ENCODE measurements around the gene CHRND.
A peak's percentile ranks its signal among the peaks of the same experiment; 100 is the strongest.

The CHRND gene

DNA sequence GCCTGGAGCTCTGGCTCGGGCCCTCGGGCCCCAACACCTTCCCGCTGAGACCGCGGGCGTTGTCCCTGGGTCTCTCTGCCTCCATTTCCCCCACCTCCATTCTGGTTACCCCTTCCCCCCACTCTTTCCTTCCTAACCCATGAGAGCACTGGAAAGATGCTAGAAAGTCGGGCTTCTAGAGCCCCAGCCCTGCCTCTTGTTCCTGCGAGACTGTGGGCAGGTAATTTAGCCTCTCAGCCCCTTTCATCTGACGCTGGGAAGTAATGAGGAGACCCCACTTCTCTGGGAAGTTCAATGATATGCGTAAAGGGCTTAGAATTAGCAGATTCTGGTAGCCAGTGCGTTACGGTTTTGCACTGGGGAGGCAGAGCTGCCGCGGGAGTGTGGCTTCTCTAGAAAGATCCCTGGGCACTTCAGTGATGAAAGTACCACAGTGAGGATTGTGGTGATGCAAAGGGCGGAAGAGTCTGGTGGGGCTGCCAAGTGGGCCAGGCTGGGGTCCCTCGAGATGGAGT lies 22.1 kb upstream of the CHRND start:
- DNase-seq (ENCODE audit: low read depth): no peak

DNA sequence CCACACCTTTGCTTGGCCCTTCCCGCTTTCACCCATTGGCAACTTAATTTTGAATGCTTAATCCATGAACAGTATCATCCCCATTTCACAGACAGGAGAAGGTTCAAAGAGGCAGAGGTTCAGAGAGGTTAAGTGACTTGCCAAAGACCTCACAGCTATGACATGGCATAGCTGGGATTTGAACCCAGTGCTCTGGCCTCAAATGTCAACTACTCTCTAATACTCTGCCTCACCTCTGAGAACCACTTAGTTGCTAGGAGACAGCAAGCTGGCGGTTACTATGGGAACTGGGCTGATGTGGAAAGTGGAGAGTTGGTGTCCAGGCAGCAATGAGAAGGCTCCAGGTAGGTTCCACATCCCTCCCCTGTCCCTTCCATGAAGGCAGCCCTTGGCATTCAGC lies 21.5 kb upstream of the CHRND start:
- DNase-seq (ENCODE audit: low read depth): no peak

DNA sequence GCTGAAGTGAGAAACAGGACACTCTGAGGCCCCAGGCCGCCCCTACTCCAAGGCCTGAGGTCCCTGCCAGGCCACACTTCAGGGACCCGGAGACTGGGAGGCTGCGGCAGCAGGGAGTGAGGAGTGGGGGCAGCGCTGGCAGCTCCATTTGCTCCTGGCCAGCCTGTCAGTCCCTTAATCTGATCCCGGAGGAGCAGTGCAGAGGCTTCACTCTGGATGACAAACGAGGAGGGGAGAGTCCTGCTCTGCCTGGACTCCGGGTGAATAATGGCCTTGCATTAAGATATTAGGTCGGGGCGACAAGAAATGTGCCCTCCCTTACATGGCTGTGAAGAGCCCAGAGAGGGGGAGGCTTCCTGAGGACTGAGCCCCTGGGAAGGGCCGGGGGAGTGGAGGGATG lies 20.1 kb upstream of the CHRND start:
- DNase-seq (ENCODE audit: low read depth): no peak

DNA sequence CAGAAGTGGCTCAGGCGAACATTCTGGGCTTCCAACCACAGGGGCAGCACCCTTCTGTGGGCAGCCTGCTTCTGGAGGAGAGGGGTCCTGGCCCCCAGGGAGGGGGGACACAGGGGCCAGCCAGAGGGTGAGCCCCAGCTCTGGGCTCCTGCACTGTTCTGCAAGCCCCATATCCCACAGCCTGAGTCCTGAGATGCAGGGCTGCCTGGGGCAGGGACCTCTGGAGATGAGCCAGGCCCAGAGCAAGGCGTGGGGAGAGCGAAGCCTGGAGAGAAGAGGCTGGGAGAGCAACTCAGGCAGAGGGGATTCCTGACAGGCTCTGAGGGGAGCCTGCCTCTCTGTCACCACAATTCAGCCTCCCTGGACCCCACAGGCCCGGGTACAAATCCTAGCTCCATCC lies 19.3 kb upstream of the CHRND start:
- DNase-seq (ENCODE audit: low read depth): no peak

DNA sequence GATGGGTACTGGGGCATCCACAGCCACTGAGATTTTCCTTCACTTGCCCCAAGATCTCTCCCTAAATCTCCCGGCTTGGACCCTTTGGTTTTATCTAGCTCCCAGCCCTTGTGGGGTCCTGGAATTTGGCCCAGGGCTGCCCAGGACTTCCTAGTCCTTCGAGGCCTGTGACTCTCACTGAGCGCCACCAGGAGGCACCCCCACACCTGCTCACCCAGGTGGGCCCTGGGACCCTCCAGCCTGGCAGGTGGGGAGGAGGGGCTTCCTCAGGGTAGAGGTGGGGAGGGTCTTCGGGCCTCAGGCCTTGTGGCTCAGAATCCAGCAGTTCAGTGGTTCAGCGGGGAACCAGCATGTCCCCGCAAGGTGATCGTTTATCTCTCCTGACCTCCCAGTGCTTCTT lies 17.7 kb upstream of the CHRND start:
- DNase-seq (ENCODE audit: low read depth): no peak

DNA sequence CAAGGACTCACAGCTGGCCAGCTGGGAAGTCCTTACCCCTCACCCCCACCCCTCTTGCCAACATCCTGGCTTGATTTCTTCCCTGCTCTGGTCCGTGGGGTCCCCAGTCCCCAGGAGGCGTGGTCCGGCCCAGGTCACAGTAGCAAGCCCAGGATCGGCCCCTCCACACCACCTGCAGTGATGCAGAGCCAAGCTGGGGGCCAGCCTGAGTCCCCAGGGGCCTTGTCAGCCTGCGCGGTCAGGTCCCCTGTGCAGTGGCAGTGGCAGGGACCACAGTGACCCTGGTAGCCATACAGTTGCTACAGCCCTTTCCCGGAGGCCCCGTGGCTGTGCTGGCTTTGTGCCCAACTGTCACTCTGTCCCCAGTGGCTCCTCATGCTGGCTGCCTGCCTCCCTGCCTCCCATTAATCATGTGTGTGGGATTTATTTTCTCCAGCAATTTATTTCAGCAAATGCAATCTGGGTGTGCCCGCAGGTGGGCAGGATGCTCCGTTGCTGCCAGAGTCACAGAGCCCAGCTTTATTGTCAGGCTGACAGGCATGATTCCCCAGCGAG lies 14.5 kb upstream of the CHRND start:
- no peak for DNase-seq (ENCODE audit: low read depth)

DNA sequence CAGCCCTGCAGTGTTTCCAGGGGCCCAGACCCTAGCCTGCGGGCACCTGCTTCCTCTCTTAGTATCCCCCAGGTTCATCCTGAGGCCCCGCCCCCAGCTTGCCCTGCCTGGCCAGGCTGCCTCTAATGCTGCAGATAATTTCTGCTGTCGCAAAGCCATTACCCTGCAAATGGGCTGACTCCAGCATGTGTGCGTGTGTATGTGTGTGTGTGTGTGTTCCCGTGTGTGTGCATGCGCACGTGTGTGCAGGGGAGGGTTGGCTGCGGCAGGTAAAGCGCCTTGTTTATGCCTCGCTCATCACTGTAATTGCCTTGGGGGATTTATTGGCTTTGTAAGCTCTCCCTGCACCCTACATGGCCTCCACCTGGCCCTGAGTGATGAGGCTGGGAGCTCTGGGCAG lies 13.4 kb upstream of the CHRND start:
- no peak for DNase-seq (ENCODE audit: low read depth)

DNA sequence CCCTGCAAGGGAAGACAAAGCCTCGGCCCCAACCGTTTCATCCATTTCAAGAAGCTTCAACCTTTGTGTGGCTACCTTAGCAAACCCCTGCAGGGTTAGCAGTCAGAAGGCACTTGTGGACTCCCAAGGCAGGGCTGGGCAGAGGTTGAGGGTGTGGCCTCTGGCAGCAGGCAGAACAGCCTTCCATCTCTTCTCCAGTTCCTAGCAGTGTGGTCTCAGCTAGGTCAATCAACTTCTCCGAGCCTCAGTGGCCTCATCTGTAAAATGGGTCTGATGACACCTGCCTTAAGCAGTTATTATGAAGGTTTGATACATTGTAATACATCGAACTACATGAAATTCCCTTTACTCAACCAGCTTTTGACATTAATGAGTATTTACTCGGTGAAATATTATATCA lies 12.6 kb upstream of the CHRND start:
- DNase-seq (ENCODE audit: low read depth): no peak

DNA sequence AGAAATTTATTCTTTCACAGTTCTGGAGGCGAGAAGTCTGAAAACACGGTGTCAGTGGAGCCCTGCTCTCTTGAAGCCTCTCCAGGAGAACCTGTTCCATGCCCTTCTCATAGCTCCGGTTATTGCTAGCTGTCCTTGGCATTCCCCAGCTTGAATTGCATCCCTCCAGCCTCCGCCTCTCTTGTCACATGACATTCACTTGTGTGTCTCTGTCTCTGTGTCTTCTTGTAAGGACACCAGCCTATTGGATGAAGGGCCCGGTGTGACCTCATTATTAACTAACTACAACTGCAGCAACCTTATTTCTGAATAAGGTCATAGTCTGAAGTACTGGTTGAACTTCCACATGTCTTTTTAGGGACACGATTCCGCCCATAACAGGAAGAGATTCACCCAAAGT lies 10.3 kb upstream of the CHRND start:
- no peak for DNase-seq (ENCODE audit: low read depth)

DNA sequence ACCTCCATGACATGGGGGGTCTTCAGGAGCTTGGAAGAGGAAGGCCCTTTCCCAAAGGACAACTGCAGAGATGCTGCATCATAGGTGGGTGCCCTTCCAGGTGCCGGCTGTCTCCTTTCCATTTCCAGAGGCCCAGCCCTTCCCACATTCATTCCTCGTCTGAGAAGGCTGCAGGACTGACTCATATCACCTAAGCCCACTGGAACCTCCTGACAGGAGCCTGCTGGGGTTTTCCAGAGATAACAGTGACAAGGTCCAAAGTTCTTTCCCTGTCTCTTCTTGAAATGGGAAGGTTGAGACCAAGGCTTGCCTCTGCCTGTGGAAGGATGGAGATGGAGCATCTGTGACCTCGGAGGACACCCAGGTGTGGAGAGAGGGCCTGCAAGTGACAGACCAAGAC lies 9.4 kb upstream of the CHRND start:
- DNase-seq (ENCODE audit: low read depth): no peak

DNA sequence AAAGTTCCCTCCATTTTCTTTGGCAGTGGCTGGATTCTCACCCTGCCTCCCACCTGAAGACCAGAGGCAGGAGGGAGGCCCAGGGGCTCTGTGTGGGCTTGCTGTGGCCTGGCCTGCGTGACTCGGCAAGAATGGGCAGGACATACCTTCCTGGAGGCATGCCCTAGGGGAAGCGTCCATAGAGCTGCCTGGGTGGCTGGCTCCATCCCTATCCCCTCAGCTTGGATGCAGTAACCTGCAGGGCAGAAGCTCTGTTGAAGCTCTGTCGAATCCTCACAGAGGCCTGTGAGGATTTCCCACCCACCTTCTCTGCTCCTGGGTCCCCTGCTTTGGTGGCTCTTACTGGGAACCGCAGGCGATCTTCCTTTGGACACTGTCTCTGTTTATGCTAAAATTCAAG lies 7.1 kb upstream of the CHRND start:
- DNase-seq (ENCODE audit: low read depth): no peak

DNA sequence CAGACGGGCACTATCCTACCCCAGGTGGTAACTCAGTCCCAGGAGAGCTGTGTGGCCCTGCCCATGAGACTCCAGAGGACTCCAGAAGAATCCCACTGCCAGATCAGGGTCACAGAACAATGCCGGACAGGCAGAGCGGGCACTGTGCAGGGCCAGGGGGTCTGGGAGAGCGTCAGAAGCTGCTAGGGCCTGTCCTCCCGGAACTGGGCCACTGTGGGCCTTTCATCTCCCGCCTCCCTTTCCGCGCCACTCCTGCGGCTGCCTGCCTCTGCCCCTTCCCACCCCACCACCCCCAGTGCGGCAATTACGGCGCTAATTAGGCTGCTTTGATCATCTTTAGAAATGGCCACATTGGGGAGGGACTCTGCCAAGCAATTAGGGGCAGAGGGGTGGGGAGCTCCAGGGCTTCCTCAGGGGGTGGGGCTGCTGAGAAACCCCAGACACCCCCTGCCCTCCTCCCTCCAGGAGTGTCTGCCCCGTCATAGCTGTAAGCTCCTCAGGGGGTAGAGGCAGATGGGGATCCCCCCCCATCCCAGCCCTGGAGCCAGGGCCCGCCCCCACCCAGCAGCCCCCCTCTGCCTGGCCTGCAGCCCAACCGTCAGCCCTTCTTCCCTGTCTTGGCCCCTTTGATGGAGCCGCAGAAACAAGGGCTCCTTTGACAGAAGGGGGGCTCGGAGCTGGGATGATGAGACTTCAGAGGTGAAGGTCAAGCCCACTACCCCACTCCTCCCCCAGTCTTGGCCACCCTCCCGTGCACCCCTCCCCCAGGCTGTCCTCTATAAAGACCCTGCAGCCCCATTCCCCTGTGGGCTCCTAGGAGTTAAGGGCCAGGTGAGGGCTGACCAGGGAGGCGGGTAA lies 6.2 kb upstream of the CHRND start, which contains the start of gene PRSS56:
TSS of gene PRSS56 (plus strand) at position 808 of the 858 bp plus-strand sequence. CDS start 211 bp downstream, outside the sequence.
- no peak for DNase-seq (ENCODE audit: low read depth)

DNA sequence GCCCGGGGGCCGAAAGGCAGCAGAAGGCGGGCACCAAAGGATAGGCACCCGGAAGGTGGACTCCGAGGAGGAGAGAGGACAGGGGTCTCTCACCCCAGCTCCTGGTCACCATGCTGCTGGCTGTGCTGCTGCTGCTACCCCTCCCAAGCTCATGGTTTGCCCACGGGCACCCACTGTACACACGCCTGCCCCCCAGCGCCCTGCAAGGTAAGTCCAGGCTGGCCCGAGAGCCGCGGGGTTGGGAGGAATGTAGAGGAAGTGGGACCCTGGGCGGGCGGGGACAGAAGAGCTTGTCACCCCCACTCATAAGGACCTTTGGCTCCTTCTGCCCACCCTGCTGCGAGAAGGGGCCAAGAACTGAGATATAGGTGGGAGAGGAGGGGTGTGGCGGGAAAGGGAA lies 5.5 kb upstream of the CHRND start:
- DNase-seq (ENCODE audit: low read depth): no peak

DNA sequence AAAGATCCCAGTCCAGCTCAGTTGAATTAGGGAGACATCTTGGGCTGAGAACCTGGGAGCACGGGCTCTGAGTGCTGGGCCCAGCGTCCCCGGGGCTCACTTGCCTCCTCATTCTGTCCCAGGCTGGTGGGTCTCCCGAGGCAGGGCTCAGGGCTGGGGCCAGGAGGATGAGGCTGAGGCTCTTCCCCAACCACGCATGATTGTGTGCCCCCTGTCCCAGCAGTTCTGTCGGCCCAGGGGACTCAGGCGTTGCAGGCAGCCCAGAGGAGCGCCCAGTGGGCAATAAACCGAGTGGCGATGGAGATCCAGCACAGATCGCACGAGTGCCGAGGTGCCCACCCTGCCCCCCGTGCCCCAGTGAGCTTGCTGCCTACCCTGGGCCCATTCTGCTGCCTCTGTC lies 4.9 kb upstream of the CHRND start:
- DNase-seq (ENCODE audit: low read depth): no peak

DNA sequence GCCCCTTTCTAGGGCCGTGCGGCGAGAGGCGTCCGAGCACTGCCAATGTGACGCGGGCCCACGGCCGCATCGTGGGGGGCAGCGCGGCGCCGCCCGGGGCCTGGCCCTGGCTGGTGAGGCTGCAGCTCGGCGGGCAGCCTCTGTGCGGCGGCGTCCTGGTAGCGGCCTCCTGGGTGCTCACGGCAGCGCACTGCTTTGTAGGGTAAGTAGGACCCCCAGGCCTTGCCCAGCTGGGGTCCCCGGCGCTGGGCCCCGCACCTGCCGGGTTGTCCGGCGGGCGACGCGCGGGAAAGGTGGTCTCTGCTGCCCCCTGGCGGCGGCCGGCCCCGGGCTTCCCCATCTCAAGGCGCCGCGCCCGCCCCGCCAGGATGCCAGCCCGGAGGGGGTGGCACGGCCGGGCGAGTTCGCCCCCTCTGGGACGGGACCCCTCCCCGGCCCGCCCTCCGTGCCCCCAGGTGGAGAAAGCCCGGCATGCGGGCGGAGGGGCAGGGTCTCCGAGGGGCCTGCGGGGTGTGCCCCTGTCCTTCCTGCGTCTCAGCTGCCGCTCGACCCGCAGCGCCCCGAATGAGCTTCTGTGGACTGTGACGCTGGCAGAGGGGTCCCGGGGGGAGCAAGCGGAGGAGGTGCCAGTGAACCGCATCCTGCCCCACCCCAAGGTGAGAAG lies 3.9 kb upstream of the CHRND start:
- peak; percentile 53 for DNase-seq (ENCODE audit: low read depth)

DNA sequence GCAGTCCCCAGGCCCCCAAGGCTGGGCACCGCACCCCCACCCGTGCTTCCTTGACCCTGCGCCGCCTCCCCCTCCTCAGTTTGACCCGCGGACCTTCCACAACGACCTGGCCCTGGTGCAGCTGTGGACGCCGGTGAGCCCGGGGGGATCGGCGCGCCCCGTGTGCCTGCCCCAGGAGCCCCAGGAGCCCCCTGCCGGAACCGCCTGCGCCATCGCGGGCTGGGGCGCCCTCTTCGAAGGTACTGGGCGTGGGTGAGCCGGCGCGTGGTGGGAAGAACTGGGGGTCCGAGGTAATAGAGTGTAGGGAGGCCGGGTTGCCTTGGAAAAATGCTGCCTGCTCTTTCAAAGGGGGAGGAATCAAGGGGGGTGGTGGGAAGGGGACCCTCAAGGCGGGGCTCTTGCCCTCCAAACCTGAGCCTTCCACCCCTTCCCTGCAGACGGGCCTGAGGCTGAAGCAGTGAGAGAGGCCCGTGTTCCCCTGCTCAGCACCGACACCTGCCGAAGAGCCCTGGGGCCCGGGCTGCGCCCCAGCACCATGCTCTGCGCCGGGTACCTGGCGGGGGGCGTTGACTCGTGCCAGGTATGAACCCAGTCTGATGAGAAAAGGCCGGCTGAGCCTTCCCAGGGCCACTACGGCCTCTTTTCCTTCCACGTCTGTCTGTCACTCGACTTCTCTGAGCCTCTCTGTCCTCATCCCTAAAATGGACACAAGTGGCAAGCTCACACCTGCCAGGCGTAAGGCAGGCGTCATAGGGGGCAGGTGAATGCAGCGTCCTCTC lies 3.1 kb upstream of the CHRND start:
- DNase-seq (ENCODE audit: low read depth): no peak

DNA sequence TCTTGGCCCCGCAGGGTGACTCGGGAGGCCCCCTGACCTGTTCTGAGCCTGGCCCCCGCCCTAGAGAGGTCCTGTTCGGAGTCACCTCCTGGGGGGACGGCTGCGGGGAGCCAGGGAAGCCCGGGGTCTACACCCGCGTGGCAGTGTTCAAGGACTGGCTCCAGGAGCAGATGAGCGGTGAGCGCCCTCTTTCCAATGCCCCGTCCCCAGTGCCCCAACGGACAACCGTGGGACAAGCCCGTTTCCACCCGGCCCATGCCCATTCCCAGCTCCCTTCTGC lies 2.6 kb upstream of the CHRND start:
- no peak for DNase-seq (ENCODE audit: low read depth)

DNA sequence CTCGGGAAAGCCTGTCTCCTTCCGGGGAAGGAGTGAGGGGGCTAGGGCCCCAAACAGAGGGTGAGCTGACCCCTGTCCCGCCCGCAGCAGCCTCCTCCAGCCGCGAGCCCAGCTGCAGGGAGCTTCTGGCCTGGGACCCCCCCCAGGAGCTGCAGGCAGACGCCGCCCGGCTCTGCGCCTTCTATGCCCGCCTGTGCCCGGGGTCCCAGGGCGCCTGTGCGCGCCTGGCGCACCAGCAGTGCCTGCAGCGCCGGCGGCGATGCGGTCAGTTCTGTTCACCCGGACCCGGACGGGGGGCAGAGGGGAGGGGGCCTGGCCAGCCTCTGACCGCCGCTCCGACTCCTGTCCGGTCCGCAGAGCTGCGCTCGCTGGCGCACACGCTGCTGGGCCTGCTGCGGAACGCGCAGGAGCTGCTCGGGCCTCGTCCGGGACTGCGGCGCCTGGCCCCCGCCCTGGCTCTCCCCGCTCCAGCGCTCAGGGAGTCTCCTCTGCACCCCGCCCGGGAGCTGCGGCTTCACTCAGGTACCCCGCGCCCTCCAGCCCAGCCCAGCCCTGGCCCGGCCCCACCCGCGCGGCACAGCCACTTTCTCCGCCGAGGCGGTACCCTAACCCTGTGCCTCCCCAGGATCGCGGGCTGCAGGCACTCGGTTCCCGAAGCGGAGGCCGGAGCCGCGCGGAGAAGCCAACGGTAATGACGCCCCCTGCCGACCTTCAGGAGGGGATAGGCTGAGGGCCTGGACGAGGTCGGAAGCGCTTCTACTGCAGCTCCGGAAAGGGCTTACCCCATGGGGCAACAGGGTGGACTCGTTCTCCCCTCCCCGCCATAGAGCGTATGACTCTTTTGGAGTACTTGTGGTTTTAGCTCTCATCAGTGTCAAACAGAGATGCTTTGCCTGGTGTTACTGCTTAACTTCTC lies 2.0 kb upstream of the CHRND start:
- no peak for DNase-seq (ENCODE audit: low read depth)

DNA sequence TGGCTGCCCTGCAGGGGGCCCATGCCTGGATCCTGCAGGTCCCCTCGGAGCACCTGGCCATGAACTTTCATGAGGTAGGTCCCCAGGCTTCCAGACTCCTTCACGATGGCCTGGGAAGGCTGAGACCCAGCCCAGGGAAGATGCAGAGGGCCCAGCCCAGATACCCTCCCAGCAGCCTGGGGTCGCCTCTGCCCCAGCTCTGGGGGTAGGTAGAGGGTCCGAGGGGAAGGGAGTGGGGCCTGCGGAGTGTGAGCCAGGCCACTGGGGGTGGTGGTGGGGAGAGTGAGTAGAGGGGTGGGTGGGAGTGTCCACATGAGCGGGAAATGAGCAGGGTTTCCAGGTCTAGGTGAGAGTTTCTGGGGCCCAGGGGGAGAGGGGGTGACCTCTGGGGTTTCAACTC lies 1.2 kb upstream of the CHRND start:
- DNase-seq (ENCODE audit: low read depth): no peak

DNA sequence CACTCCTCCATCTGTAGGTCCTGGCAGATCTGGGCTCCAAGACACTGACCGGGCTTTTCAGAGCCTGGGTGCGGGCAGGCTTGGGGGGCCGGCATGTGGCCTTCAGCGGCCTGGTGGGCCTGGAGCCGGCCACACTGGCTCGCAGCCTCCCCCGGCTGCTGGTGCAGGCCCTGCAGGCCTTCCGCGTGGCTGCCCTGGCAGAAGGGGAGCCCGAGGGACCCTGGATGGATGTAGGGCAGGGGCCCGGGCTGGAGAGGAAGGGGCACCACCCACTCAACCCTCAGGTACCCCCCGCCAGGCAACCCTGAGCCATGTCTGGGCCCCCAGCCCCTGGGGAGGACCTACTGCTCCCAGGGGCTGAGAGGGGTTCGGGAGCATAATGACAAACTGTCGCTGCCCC lies 761 bp upstream of the CHRND start:
- no peak for DNase-seq (ENCODE audit: low read depth)

DNA sequence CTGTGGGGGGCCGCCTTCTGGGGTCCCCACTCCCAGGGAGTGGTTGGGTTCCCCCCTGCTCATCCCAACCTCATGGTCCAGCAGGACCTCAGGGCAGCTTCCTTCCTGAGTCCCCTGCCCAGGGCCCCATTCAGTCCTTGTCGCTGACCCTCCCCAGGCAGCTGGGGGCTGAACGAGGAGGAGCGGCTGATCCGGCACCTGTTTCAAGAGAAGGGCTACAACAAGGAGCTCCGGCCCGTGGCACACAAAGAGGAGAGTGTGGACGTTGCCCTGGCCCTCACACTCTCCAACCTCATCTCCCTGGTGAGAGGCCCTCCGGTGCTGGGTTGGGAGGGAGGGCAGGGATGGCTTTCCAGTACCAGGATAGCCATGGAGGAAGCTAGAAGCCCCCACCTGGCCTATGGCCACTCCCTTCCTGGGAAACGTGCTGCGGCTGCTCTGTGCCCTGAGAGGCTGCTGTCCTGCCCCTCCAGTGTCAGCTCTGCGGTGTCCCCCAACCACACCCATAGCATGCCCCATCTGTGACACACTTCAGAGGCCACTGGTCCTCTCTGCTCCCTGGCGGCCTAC lies 497 bp downstream of the CHRND start:
- no peak for DNase-seq (ENCODE audit: low read depth)

Data from activated T-cell treated with anti-CD3 and anti-CD28 coated beads for 24 hours (primary cell).